Caki2 (cell line): ENCODE results near the gene TMEM151B. TPM values are rescaled to one million over a fixed set of nuclear protein-coding genes. Genes with fewer than 3 reads are reported as not detected.
"Not testable (repeated sequence)": the region's sequence is repeated elsewhere in the genome, so short reads cannot be mapped to it uniquely, and the experiment has no call there.

Source experiments
- DNase-seq: peaks from one replicate; pipeline ENCODE4 v3.0.0-alpha.2; 2015; ENCODE audit warnings: low read depth
- in situ Hi-C: cut with HindIII; loops from 2 replicates; pipeline ENCODE4 v1.10.0; 2016; ENCODE audit warnings: low sequenced_read_pairs, low pct_unique_long_range_greater_than_20kb, mixed read lengths
- total RNA-seq: library from RNA; depleted of rRNA; stranded (reverse); fragments of >200 nt; shearing (Covaris generic); gene quantifications from 2 replicates; pipeline ENCODE4 v1.2.3, GENCODE V29; 2014; ENCODE audit warnings: low replicate concordance

The TMEM151B gene
- total RNA-seq, 1 experiment from 2014 or later: not detected

DNA sequence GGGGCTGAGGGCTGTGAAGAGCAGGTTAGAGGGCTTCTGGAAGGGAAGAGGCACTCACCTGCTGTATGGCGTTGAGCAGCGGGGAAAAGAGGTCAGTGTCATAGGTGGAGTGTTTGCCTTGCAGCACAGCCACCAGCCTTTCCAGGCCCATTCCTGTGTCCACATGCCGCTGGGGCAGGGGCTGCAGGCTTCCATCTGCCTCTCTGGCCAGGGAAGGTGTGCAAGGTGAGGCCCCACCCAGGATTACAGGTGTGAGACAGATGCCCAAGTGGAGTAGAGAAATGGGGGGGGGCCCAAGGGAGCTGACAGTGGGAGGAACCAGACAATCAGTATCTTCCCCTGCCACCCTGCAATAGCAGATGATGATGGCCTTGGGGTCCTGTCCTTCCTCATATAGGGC lies 40.0 kb downstream of the TMEM151B start:
- in situ Hi-C loops: no loop called here
- DNase-seq: no peak

DNA sequence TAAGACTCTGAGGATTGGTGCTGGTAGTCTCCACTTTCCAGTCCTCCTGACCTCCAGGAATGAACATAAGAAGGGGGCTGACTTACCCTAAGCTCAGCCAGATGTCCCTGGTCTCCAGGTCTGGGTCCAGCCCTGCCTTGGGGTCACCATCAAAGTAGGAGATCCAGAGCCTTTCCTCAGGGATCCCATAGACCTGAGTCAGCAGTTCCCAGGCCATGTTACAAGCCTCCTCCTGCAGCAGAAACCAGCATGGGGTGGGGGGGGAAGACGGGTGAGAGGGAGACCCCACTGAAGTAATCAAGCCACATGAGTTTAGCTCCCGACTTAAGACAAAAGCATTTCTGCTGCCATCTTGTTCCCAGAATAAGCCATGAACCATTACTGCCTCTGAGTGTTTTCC lies 41.1 kb downstream of the TMEM151B start:
- no peak for DNase-seq
- in situ Hi-C loops: no loop called here

DNA sequence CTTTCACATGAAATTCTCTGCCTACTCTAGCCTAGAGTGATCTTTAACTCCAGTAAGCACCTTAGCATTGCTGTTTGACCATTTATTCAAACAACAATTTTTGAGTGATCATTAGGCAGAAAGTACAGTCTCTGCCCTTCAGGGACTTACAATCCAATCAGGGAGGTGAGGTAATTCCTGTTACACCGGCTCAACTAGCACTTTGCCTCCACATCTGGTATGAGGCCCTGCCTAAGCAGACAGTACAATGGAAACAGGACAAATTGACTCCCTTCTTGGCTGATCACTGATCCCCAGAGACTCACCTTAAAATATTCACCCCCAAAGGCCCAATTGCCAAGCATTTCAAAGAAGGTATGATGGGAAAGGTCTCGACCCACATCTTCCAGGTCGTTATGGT lies 41.5 kb downstream of the TMEM151B start:
- no peak for DNase-seq
- in situ Hi-C loops: no loop called here

DNA sequence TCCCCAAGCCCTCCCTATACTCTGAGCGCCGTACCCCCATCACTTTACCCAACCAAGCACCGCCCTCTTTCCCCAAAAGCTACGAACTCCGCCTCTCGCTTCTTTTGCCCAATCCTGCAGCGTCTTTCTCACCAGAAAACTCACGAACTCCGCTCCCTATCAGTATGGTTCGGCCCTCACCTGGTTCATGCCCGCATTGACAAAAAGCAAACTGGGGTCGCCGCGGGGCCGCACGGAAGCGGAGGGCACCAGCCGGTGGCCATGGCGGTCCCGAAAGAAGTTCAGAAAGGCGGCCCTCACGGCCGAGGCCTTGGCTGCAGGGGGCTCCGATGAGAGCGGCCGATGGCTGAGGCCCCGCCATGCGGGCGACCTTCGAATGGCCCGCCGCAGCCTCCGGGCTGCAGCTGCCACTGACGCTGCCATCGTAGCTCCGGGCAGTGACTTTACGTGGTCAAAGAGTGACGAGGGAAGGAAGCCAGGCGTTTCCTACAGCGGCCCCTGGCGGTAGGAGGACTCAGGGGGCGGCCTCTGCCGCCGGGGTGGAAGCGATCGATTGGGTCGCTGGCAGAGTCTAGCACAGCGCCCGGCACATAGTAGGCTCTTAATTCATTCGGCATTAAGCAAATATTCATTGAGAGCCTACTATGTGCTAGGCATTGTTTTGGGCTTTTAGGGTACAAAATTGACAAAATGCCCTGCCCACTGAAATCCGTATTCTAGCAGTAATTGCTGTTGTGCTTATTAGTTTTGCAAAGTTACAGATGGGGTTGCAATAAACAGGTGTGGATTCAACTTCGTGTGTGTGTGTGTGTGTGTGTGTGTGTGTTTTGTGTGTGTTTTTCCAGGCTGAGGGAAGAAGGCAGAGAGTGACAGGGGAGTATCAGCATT lies 42.9 kb downstream of the TMEM151B start, which contains the start of gene AARS2:
Gene AARS2 (minus strand): TSS at position 447 of the 888 bp plus-strand sequence. CDS start 24 bp downstream, at position 423.
- in situ Hi-C loops: no loop called here
- peak; percentile 72 for DNase-seq

DNA sequence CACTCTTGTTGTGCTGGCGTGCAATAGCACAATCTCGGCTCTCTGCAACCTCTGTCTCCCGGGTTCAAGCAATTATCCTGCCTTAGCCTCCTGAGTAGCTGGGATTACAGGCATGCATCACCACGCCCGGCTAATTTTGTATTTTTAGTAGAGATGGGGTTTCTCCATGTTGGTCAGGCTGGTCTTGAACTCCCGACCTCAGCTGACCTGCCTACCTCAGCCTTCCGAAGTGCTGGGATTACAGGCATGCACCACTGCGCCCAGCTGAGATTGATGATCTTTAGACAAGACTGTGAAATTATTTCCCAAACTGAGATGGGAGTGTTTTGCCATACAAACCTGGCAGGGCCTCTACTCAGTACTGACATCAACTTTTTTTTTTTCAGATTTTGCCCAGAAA lies 44.4 kb downstream of the TMEM151B start:
- in situ Hi-C loops, DNase-seq: not testable (repeated sequence)

DNA sequence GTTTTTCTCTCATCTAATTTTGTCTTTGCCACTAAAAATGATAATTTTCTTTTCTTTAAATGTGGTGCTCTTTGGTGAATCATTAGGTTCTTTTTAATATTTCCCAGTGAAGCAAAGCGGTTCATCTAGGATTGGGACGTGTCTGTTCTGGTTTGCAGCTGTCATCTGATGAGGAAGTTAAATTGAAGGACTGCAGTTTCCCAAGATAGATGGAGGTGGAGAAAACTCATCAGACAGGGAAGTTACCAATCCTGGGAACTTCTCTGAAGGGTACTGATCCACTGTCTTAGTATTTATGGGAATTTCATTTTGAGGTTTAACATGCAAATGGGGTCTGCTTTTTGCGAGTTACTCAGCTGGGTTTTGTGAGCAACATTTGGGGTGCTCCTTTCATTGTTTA lies 45.3 kb downstream of the TMEM151B start:
- in situ Hi-C loops: no loop called here
- DNase-seq: no peak

DNA sequence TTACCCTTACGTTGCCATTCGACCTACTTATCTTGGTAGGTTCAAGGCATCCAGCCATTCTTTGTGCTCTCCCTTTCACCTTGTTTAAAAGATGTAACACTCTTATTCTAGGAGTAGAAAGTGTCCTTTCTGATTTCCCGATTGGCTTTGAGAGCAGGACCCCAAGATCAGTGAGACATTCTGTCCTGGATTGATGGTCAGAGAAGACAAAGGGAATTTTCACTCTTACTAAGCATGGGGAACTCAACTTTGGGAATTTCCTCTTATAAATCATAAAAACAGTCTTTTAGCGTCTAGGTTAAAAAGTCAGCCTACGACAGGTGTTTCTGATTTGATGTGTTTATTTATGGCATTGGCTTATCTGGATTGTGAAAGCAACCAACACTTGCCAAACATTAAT lies 45.7 kb downstream of the TMEM151B start:
- in situ Hi-C loops: no loop called here
- no peak for DNase-seq

DNA sequence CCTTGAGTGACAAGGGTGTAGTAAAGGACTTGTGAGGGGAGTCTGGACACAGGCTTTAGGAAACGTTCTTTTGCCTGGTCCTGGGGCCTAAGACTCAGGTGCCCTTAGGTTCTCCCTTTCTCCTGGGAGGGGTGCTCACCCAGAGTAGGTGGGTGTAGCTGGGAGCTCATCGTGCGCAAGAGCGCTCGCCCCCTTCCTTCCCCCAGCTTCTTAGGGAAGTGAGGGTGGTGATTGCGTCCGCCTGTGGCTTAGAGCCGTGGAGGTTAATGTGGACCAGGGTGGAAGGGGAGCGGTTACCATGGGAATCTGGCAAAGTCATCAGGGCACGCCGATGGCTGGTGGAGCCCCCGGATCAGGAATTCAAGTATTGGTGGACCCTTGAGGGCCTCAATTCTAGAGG lies 46.2 kb downstream of the TMEM151B start:
- in situ Hi-C loops: no loop called here
- DNase-seq: no peak

DNA sequence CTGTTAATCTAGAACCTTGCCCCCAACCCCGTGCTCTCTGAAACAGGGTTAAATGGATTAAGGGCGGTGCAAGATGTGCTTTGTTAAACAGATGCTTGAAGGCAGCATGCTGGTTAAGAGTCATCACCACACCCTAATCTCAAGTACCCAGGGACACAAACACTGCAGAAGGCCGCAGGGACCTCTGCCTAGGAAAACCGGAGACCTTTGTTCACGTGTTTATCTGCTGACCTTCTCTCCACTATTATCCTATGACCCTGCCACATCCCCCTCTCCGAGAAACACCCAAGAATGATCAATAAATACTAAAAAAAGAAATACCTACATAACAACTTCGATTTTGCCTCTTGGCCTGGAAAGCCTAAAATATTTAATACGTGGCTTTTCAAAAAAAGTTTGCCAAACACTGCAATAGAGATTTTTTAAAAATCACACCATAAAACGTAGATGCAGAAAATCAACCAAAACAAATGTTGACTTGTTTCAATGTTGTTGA lies 46.9 kb downstream of the TMEM151B start:
- DNase-seq, in situ Hi-C loops: not testable (repeated sequence)

DNA sequence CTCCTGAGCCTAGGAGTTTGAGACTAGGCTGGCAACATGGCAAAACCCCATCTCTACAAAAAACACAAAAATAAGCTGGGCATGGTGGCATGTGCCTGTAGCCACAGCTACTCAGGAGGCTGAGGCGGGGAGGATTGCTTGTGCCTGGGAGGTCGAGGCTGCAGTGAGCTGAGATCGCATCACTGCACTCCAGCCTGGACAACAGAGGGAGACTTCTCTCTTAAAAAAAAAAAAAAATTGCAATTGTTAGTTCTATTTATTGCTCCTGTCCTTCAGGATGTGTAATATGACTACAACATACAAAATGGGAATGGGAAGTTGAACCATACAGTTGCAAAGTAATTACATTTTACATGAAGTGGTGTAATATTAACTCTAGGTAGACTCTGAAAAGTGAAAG lies 51.0 kb downstream of the TMEM151B start:
- in situ Hi-C loops: no loop called here
- no peak for DNase-seq

DNA sequence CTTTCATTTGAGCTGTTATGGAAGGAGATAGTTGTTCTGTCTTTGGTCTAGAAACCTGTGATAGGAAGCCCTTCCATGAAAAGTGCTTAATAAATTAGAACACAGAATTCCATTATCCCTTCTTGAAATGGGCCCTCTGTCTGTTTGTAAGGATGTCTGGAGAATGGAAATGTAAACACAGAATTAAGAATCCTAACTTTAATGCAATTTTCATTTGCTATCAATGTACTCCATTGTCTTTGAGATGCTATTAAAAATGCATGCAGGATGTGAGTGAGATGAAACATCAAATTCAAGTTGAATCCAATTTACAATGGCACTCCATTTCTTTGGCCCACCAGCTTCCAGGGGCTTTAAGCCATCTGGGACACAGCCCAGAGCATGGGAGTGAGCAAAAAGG lies 56.8 kb downstream of the TMEM151B start:
- no peak for DNase-seq
- in situ Hi-C loops: no loop called here

DNA sequence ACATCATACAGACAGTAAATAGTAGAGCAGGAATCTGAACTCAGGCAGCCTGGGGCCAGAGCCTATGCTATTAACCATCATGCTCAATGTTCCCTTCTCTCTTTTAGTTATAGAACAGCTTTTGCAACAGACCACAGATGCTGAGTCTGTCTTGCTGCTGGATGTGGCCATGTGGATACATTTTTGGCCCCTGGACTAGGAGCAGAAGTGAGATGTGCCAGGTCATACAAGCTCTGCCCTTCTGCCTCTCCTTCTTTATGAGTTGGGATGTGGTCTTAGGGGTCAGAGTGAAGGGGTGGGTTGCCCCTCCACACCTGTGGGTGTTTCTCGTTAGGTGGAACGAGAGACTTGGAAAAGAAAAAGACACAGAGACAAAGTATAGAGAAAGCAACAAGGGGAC lies 57.5 kb downstream of the TMEM151B start:
- in situ Hi-C loops: no loop called here
- no peak for DNase-seq

DNA sequence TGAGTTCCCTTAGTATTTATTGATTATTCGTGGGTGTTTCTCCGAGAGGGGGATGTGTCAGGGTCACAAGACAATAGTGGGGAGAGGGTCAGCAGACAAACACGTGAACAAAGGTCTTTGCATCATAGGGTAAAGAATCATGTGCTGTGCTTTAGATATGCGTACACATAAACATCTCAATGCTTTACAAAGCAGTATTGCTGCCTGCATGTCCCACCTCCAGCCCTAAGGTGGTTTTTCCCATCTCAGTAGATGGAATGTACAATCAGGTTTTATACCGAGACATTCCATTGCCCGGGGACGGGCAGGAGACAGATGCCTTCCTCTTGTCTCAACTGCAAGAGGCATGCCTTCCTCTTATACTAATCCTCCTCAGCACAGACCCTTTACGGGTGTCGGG lies 58.0 kb downstream of the TMEM151B start:
- in situ Hi-C loops, DNase-seq: not testable (repeated sequence)

DNA sequence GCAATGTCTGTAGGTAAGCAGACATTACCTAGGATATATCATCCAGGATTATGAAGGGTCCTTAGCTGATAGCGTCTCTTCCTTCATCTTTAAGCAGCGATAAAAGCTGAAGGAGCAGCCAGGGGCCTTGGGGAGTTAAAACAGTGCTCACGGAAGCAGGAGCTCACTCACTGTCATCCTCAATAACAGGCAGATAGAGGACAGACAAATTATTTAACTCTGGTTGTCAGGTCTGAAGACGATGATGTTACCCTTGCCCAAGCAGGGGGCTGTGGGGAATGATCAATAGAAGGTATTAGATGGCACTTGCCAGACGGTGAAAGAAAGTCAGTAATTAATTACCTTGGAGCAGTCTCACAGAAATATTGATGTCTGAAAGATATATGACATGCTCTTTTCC lies 59.6 kb downstream of the TMEM151B start:
- in situ Hi-C loops: no loop called here

DNA sequence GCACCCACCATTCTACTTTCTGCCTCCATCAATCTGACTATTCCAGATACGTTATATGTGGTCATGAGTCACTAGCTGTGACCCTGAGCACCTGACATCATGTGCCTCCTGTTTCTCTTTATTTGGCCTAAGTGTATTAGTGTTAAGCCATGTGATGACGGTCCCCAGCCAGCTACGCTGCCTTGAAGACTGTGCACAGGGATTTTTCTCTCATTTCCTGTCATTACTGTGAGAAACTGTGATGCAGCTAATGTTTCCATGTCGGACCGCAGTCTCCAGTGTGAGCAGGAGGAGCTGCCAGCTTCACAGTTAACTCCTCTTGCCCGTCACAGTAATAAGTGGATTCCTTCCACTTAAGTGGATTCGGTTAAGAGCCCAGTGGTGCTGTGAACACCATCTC lies 62.3 kb downstream of the TMEM151B start:
- DNase-seq: no peak
- in situ Hi-C loops: no loop called here

More for the DNA sequence above, 59.6 kb downstream of the TMEM151B start:
- DNase-seq: no peak

DNA sequence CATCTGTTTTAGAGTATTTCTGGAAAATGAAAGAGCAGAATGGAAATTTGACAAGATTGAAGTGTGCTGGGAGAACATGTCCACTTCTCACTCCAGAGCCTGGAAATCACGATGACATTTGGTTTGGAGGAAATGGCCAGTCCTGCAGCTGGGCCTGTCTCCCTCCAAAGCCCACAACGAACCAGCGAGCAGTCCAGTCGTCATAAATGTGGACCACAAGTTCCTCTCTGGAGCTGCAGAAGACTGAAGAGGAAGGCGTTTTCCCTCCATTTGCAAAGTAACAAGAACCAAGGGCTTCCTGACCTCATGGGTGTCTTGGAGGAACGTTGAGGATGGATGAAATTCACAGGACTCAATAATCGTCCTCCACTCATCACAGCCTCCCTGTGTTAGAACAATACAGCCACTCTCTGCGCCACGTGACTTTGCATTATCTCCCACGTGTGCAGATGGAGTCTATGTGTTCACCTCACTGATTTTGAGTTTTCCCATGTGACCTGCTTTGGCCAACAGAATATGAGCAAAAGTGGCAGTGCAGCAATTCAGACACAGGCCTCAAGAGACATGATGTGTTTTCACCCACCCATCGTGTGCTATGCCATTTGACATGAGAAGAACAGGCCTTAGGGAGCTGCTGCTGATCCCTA lies 63.1 kb downstream of the TMEM151B start:
- in situ Hi-C loops: no loop called here
- no peak for DNase-seq

DNA sequence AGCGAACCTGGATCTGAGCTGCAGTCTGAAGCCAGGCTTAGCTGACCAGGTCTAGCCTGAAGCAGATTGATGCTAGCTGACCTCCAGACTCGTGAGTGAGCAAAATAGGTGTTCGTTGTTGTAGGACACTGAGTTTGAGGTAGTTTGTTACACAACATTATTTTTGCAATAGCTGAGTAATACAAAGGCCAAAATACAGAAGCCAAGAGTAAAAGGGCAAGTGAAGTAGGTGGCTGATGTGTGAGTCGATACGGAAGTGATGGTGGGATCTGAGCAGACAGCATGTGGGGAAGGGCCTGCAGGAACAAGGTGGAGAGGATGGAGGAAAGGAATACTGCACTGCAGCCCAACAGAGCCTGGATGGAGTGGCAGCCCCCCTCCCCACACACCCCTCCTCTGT lies 63.7 kb downstream of the TMEM151B start:
- DNase-seq: no peak
- in situ Hi-C loops: no loop called here

DNA sequence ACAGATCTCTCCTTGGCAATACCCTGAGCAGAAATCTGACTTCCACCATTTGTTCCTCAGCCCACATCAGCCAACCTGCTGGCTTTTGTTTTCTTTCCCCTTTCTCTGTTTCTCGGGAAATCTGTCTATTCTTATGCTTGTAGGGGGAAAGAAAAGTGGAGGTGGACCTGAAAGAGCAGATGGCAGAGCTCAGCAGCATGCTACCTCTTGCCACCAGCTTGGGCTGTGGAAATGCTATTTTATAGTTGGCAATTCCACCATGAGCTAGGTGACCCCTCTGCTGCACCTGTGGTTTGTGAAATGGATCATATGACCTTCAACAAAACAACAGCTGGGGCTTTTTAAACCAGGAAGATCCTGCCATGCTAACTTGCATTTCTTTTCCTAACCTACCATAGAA lies 65.4 kb downstream of the TMEM151B start:
- no peak for DNase-seq
- in situ Hi-C loops: no loop called here
